K562 (cell line): ENCODE results near the gene ITGA3. TPM values are rescaled to one million over a fixed set of nuclear protein-coding genes. Genes with fewer than 3 reads are reported as not detected.

Experiments
- ATAC-seq: fragments of 200-7000 bp; cut with Tn5 transposase; 3 replicates; pipeline ENCODE4 v1.9.1; 2020; ENCODE audit warnings: moderate library complexity
- BruUV-seq: library from RNA; stranded (reverse); fragments of 400-500 nt; replicated peaks from 2 replicates; lab custom pipeline; 2021; lab: Mats Ljungman, UMichigan
- CTCF ChIA-PET: fragments of 300-600 bp; formaldehyde crosslinking; extraction: SDS; loops from one replicate; lab custom pipeline; 2021; ENCODE audit warnings: low intra/inter-chr PET ratio; lab: Yijun Ruan, JAX
- POLR2A ChIA-PET: fragments of 300-600, 350-650 bp; sonication (Branson Sonifier 250); formaldehyde crosslinking; extraction: SDS; loops from one replicate; lab custom pipeline; 2021; ENCODE audit warnings: antibody characterized with exemption, inconsistent platforms; lab: Yijun Ruan, JAX
- DNase-seq, 4 experiments: peaks; one replicate each; pipeline versions ENCODE4 v3.0.0 to v3.0.0-alpha.2; 2011 to 2018; ENCODE audit warnings: low spot score in 3 of 4, mixed read lengths in 3 of 4; ENCODE audit errors: extremely low read depth in 1 of 4
- FAIRE-seq: peaks from 2 replicates; lab custom pipeline; 2011; peaks lifted over from hg19 to GRCh38; lab: Jason Lieb, UNC
- H2AFZ ChIP-seq: 2 replicates; pipeline ENCODE4 v1.6.0; 2011; ENCODE audit warnings: low read depth, low read length, control low read depth, inconsistent platforms
- H3K27ac ChIP-seq: fragments of 200-600 bp; 3 replicates; pipeline ENCODE4 v1.8.0; 2011; ENCODE audit warnings: low read depth, mild to moderate bottlenecking, control low read depth, inconsistent platforms, low read length, moderate library complexity, mixed read lengths; ENCODE audit errors: extremely low read depth
- H3K27me3 ChIP-seq, 2 experiments: fragments of 300-600 bp in 1 of 2; 2 replicates in 1 of 2; 3 replicates in 1 of 2; pipeline versions ENCODE4 v1.6.0 to v1.8.0; 2011; ENCODE audit warnings: inconsistent platforms in 2 of 2, low read length in 2 of 2, mild to moderate bottlenecking in 1 of 2, mixed read lengths in 1 of 2, moderate library complexity in 1 of 2; ENCODE audit not compliant: control insufficient read depth in 2 of 2, insufficient read depth in 2 of 2
- H3K36me3 ChIP-seq: fragments of 300-600 bp; 3 replicates; pipeline ENCODE4 v1.8.0; 2011; ENCODE audit warnings: mild to moderate bottlenecking, low read length, inconsistent platforms; ENCODE audit not compliant: control insufficient read depth, insufficient read depth
- H3K4me1 ChIP-seq, 2 experiments: fragments of 200-600 bp in 1 of 2; replicated peaks in 1 of 2; 2 replicates in 1 of 2; 3 replicates in 1 of 2; pipeline versions ENCODE4 v1.5.1 to v1.8.0; 2011; ENCODE audit warnings: inconsistent platforms in 2 of 2, low read length in 2 of 2, mild to moderate bottlenecking in 1 of 2, mixed read lengths in 1 of 2, moderate library complexity in 1 of 2; ENCODE audit not compliant: control insufficient read depth in 2 of 2, insufficient read depth in 2 of 2
- H3K4me2 ChIP-seq: 2 replicates; pipeline ENCODE4 v1.6.1; 2011; ENCODE audit warnings: low read length, control low read depth, inconsistent platforms, mixed read lengths; ENCODE audit not compliant: insufficient read depth
- H3K4me3 ChIP-seq: fragments of 200-600 bp; sonication (generic), shearing (Covaris generic); 2 replicates; pipeline ENCODE4 v1.5.1; 2016; ENCODE audit warnings: control low read depth, inconsistent platforms
- H3K79me2 ChIP-seq: fragments of 200-600 bp; 3 replicates; pipeline ENCODE4 v1.8.0; 2011; ENCODE audit warnings: low read length, inconsistent platforms; ENCODE audit not compliant: control insufficient read depth, insufficient read depth
- H3K9ac ChIP-seq, 2 experiments: 2 replicates each; pipeline versions ENCODE4 v1.6.0 to v1.6.1; 2011; ENCODE audit warnings: low read depth in 2 of 2, low read length in 2 of 2, control low read depth in 1 of 2, inconsistent platforms in 1 of 2, mild to moderate bottlenecking in 1 of 2, mixed read lengths in 1 of 2; ENCODE audit not compliant: insufficient read depth in 1 of 2
- H3K9me1 ChIP-seq: one replicate; pipeline ENCODE4 v1.6.0; 2011; ENCODE audit warnings: inconsistent platforms, mild to moderate bottlenecking, low read length, moderate library complexity; ENCODE audit not compliant: control insufficient read depth, insufficient read depth
- H3K9me3 ChIP-seq: replicated peaks from 2 replicates; pipeline ENCODE4 v1.5.1; 2011; ENCODE audit warnings: low read depth, low read length, inconsistent platforms; ENCODE audit not compliant: control insufficient read depth, insufficient read depth
- H4K20me1 ChIP-seq: replicated peaks from 2 replicates; pipeline ENCODE4 v1.6.1; 2011; ENCODE audit warnings: low read length, inconsistent platforms, mixed read lengths; ENCODE audit not compliant: control insufficient read depth, insufficient read depth
- CBFB ChIP-seq: sonication (generic); formaldehyde crosslinking; IDR thresholded peaks from 2 replicates; pipeline ENCODE4 v1.4.0; 2020; ENCODE audit warnings: mild to moderate bottlenecking, missing genetic modification reagents
- JUND ChIP-seq, 2 experiments: IDR thresholded peaks; 2 replicates in 1 of 2; 3 replicates in 1 of 2; pipeline ENCODE4 v1.6.1; 2011; ENCODE audit warnings: borderline replicate concordance in 2 of 2, low read depth in 2 of 2, low read length in 2 of 2, improper control_type of control experiment in 1 of 2, missing biosample characterization in 1 of 2, missing genetic modification characterization in 1 of 2, missing genetic modification reagents in 1 of 2
- NFIX ChIP-seq: fragments of 250-450 bp; sonication (Bioruptor Pico); IDR thresholded peaks from 2 replicates; pipeline ENCODE4 v1.4.0; 2020; ENCODE audit warnings: low read depth, mild to moderate bottlenecking, moderate library complexity
- PTRF ChIP-seq: fragments of 450-650 bp; IDR thresholded peaks from 2 replicates; pipeline ENCODE4 v1.6.1; 2016; ENCODE audit warnings: mild to moderate bottlenecking, missing genetic modification characterization, missing compliant biosample characterization
- RFX5 ChIP-seq: IDR thresholded peaks from 2 replicates; pipeline ENCODE4 v1.6.1; 2011; ENCODE audit warnings: low read depth, mild to moderate bottlenecking, improper control_type of control experiment, low read length
- WGBS: fragments of 100-300 bp; shearing (Covaris generic); methylation state at CpG from one replicate; pipeline ENCODE4 v1.1.6; 2016; ENCODE audit warnings: low coverage, mixed read lengths; ENCODE audit not compliant: insufficient coverage; ENCODE audit errors: missing lambda C conversion rate; 5-methylcytosine and 5-hydroxymethylcytosine counted together
- in situ Hi-C: fragments of 300-500 bp; cut with MboI; formaldehyde crosslinking; loops from 4 replicates; pipeline ENCODE4 v1.15.0; 2018; ENCODE audit warnings: inconsistent platforms, mixed read lengths
- intact Hi-C: fragments of 100-400 bp; cut with micrococcal nuclease; formaldehyde crosslinking; loops from 2 replicates; pipeline ENCODE4 v1.14.2; 2022
- polyA plus RNA-seq, 8 experiments: library from polyadenylated mRNA; depleted of rRNA in 4 of 8; stranded (reverse) in 5 of 8; unstranded in 3 of 8; fragments of >200 nt; fragmentation: Nextera tagmentation in 2 of 8; fragmentation: Illumina TruSeq in 1 of 8; extraction: Ambion mirVana in 2 of 8; extraction: Trizol in 1 of 8; gene quantifications; 2 replicates each; pipeline versions ENCODE4 v1.2.1 to v1.2.3, GENCODE V29; 2011 to 2014; ENCODE audit warnings: inconsistent platforms in 1 of 8, missing spikeins in 1 of 8
- total RNA-seq, 7 experiments: library from RNA; depleted of rRNA in 6 of 7; stranded (reverse); fragments of >200 nt in 6 of 7; fragmentation: Illumina TruSeq in 2 of 7; extraction: Trizol in 2 of 7; gene quantifications; 2 replicates each; pipeline versions ENCODE4 v1.2.1 to v1.2.3, GENCODE V29; 2011 to 2021; ENCODE audit warnings: low replicate concordance in 1 of 7
- TF ChIP-seq, protein P1 (sequence below): fragments of 250-450 bp; sonication (Bioruptor Pico); IDR thresholded peaks from 2 replicates; pipeline ENCODE4 v1.4.0; 2020
- TF ChIP-seq, protein P2 (sequence below): fragments of 250-450 bp; sonication (Bioruptor Pico); IDR thresholded peaks from 2 replicates; pipeline ENCODE4 v1.4.0; 2020; ENCODE audit warnings: mild to moderate bottlenecking, moderate library complexity
- TF ChIP-seq, protein P3 (sequence below): fragments of 250-450 bp; sonication (Bioruptor Pico); IDR thresholded peaks from 2 replicates; pipeline ENCODE4 v1.8.0; 2022; ENCODE audit warnings: moderate library complexity, mild to moderate bottlenecking, inconsistent platforms
- TF ChIP-seq, protein P4 (sequence below): fragments of 450-650 bp; IDR thresholded peaks from 2 replicates; pipeline ENCODE4 v1.6.1; 2017; ENCODE audit warnings: antibody characterized with exemption

Gene ITGA3
- total and polyA plus RNA-seq, 9 of the 15 experiments (the other 6 are each of a cell fraction or from before 2014, with no cell fraction given) = 0.03 to 0.75 (median 0.14) TPM; not detected in 2

DNA sequence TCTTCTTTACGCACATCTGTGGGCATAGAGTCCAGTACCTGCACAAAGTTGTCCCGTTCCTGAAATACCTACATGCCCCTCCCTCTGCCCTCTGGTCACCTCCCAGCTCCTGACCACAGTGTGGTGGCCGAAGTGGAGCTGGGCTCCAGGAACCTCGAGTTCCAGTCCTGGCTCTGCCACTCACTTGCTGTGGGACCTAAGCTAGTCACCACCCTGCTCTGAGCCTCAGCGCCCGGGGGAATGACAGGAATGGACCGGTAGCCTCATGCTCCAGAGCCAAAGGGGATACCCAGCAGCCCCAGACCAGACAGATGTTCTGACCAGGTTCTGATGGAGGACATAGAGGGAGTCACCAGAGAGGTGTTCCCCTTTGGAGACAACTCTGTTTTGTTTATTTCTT is 26.7 kb upstream of the ITGA3 start (continued):
- TF ChIP-seq, protein P1, sequence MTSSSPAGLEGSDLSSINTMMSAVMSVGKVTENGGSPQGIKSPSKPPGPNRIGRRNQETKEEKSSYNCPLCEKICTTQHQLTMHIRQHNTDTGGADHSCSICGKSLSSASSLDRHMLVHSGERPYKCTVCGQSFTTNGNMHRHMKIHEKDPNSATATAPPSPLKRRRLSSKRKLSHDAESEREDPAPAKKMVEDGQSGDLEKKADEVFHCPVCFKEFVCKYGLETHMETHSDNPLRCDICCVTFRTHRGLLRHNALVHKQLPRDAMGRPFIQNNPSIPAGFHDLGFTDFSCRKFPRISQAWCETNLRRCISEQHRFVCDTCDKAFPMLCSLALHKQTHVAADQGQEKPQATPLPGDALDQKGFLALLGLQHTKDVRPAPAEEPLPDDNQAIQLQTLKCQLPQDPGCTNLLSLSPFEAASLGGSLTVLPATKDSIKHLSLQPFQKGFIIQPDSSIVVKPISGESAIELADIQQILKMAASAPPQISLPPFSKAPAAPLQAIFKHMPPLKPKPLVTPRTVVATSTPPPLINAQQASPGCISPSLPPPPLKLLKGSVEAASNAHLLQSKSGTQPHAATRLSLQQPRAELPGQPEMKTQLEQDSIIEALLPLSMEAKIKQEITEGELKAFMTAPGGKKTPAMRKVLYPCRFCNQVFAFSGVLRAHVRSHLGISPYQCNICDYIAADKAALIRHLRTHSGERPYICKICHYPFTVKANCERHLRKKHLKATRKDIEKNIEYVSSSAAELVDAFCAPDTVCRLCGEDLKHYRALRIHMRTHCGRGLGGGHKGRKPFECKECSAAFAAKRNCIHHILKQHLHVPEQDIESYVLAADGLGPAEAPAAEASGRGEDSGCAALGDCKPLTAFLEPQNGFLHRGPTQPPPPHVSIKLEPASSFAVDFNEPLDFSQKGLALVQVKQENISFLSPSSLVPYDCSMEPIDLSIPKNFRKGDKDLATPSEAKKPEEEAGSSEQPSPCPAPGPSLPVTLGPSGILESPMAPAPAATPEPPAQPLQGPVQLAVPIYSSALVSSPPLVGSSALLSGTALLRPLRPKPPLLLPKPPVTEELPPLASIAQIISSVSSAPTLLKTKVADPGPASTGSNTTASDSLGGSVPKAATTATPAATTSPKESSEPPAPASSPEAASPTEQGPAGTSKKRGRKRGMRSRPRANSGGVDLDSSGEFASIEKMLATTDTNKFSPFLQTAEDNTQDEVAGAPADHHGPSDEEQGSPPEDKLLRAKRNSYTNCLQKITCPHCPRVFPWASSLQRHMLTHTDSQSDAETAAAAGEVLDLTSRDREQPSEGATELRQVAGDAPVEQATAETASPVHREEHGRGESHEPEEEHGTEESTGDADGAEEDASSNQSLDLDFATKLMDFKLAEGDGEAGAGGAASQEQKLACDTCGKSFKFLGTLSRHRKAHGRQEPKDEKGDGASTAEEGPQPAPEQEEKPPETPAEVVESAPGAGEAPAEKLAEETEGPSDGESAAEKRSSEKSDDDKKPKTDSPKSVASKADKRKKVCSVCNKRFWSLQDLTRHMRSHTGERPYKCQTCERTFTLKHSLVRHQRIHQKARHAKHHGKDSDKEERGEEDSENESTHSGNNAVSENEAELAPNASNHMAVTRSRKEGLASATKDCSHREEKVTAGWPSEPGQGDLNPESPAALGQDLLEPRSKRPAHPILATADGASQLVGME (CRISPR knock-in tag) = no peak
- TF ChIP-seq PTRF (tag) = no peak
- no peak for TF ChIP-seq RFX5

DNA sequence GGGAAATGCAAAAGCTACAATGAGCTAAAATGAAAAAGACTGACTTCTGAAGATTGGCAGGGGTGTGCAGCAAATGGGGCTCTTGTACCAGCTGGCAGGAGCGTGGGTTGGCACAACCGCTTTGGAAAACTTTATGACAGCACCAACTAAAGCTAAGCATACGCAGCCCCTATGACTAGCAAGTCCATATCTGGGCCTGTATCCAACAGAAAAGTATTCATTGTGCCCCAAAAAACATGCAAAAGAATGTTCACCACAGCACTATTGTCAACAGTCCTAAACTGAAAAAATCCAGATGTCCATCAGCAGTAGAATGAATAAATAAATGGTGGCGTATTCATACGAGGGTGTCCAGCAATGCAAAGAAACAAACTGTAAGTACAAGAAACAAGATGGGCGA is 22.6 kb upstream of the ITGA3 start:
- in situ Hi-C loops = no loop called here
- TF ChIP-seq, protein P2, sequence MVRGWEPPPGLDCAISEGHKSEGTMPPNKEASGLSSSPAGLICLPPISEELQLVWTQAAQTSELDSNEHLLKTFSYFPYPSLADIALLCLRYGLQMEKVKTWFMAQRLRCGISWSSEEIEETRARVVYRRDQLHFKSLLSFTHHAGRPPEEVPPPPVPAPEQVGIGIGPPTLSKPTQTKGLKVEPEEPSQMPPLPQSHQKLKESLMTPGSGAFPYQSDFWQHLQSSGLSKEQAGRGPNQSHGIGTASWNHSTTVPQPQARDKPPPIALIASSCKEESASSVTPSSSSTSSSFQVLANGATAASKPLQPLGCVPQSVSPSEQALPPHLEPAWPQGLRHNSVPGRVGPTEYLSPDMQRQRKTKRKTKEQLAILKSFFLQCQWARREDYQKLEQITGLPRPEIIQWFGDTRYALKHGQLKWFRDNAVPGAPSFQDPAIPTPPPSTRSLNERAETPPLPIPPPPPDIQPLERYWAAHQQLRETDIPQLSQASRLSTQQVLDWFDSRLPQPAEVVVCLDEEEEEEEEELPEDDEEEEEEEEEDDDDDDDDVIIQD (CRISPR knock-in tag) = no peak
- TF ChIP-seq, protein P3, sequence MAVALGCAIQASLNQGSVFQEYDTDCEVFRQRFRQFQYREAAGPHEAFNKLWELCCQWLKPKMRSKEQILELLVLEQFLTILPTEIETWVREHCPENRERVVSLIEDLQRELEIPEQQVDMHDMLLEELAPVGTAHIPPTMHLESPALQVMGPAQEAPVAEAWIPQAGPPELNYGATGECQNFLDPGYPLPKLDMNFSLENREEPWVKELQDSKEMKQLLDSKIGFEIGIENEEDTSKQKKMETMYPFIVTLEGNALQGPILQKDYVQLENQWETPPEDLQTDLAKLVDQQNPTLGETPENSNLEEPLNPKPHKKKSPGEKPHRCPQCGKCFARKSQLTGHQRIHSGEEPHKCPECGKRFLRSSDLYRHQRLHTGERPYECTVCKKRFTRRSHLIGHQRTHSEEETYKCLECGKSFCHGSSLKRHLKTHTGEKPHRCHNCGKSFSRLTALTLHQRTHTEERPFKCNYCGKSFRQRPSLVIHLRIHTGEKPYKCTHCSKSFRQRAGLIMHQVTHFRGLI = no peak
- TF ChIP-seq NFIX (CRISPR knock-in tag) = no peak
- TF ChIP-seq CBFB (CRISPR knock-in tag) = no peak
- TF ChIP-seq, protein P4, sequence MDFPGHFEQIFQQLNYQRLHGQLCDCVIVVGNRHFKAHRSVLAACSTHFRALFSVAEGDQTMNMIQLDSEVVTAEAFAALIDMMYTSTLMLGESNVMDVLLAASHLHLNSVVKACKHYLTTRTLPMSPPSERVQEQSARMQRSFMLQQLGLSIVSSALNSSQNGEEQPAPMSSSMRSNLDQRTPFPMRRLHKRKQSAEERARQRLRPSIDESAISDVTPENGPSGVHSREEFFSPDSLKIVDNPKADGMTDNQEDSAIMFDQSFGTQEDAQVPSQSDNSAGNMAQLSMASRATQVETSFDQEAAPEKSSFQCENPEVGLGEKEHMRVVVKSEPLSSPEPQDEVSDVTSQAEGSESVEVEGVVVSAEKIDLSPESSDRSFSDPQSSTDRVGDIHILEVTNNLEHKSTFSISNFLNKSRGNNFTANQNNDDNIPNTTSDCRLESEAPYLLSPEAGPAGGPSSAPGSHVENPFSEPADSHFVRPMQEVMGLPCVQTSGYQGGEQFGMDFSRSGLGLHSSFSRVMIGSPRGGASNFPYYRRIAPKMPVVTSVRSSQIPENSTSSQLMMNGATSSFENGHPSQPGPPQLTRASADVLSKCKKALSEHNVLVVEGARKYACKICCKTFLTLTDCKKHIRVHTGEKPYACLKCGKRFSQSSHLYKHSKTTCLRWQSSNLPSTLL = no peak
- TF ChIP-seq JUND (IDR thresholded peaks at IDR 0.05; ENCODE audit: borderline replicate concordance, low read depth, low read length) = no peak
- no peak for TF ChIP-seq JUND (tag; IDR thresholded peaks at IDR 0.05; ENCODE audit: borderline replicate concordance, low read depth, low read length)

More for the DNA sequence above, 22.6 kb upstream of the ITGA3 start:
- intact Hi-C loops = no loop called here
- Histone ChIP-seq H3K4me1 (no peaks in the 10 kb centered on the region; a peak in 1 of 5 replicates), H3K79me2 (no peaks in the 10 kb centered on the region), H2AFZ (no peak overlapping the region), H3K9me3 (no peaks in the 10 kb centered on the region), H3K27me3 (peaks cover 4 to 36% of the 10 kb centered on the region in 2 experiments; a peak in 3 of 5 replicates), H4K20me1 (peaks cover 4% of the 10 kb centered on the region; the same call in 1 of the 2 replicates), H3K27ac (no peak overlapping the region), H3K4me2 (no peak overlapping the region), H3K36me3 (no peaks in the 10 kb centered on the region), H3K4me3 (no peak overlapping the region), H3K9me1 (no peaks in the 10 kb centered on the region), H3K9ac (no peak overlapping the region)
- CTCF ChIA-PET = no interaction called here
- POLR2A ChIA-PET = no interaction called here
- ATAC-seq (no peak), FAIRE-seq (no peak), DNase-seq (no peak)
- BruUV-seq = no TSS peak
- WGBS = 0% methylated on average over 6 of the region's 6 CpGs
